Kidney glomerular epithelial cell (primary cell): ENCODE measurements around the gene PACSIN3.

Experiments used
- DNase-seq: peaks from one replicate; lab custom pipeline; 2025; lab: John Stamatoyannopoulos, UW

Gene PACSIN3

DNA sequence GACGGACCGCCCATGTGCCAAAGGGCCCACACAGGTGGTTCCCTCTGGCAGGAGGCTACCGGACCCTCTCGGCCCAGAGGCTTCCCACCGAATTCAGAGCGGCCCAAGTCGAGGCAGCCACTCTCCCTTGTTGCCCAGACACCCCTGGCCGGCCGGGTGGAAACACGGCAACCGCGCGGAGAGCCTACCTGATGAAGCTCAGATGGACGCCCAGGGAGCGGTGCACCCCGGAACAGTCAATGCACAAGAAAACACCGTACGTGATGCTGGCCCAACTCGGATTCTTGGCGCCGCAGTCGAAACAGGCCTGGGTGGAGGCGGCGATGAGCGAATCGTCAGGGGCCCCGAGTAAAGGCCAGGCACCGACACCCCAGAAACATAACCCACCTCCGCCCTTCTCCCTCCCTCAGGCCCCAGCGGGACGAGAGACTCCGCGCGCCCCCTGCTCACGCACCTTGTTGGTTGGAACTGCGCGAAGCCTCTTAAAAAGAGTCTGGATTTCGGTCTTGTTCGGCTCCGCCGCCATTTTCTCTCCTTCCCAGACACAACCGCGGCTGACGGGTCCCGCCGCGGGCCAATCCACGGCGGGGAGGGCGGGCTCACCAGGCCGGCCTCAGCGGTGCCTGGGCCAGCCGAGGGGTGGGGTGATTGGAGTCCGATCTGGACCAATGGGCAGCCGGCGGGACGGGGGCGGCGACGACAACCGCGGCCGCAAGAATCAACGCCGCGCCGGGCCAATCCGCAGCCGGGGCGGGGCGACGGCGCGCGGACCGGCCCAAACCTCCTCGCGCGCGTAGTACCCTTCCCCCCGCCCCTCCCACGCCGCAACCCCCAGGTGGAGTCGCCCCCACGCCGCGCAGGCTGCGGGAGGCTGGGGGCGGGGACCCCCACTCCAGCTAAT is 9.7 kb downstream of the PACSIN3 start, which contains the start of gene ARFGAP2:
ARFGAP2 (minus strand) TSS at position 552 of the 901 bp plus-strand sequence; CDS start at position 526, 26 bp downstream.
- peak; percentile 89 for DNase-seq

- DNase-seq, result no peak
Observed at GRCh38 chr11:47175746-47176327, 10.4 kb downstream of the PACSIN3 start.

DNA sequence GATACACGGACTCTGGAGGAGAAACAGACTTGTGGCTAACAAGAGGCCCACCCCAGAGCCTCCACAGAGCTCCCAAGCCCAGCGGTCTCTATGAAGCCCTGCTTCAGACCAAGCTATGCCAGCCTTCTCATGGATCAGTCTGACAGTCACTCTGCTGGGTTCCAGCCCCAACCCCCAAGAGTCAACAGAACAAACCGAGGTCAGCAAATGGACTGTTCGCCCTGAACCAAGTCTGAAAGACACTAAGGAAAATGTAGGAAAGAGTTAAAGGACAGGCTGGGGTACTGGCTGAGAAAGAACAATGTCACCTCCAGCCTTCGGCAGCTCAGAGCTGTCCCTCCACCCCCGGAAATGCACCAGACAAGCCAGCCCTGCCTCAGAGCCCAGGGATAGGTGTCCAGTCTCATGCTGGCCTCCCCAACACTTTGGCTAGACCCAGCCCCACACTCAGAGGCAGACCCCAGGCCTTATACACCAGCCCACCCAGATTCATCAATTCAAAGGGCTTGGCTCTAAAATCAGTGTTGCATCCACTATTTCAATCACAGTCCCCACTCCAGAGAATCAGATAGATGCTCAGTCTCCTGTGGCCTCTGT is 13.4 kb downstream of the PACSIN3 start:
- DNase-seq, result no peak

DNA sequence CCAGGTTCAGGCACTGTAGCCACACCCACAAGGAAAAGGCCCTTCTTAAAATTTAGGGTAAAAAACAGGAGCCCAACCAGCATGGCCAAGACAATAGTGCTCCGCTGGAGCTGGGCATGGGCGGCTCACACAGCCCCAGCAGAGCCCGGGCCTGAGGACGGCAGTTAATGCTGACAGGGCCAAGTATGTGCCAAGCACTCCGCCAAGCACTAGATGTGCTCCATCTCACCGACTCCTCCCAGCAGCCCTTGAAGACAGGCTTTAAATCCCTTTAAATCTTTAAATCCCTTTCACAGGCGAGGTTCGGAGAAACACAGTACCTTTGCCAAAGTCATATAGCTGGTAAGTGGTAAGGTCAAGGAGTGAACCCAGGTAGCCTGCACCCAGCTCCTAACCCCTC is 14.4 kb downstream of the PACSIN3 start:
- DNase-seq, result no peak

GRCh38 chr11:47171061-47171838 is 15.0 kb downstream of the PACSIN3 start:
- DNase-seq, result no peak

DNA sequence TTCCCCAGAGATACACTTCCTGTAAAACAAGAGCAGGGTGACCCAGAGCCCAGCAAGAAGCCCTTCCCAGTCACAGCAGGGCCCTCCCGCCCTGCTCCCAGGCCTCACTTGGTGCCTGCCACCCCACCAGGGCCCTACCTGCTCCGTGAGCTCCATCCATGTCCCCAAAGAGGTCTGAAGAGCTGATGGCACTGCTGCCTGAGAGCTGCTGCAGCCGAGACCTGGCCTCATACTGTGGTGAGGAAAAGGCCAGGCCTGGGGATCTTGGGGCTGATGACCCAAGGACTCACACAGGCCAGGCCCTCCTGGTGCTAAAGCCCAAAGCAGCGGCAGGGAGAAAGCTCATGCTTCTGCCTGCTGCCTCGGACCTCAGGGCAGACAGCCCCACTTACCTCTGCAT is 19.9 kb downstream of the PACSIN3 start:
- DNase-seq, result no peak

GRCh38 chr11:47165253-47165840 is 20.9 kb downstream of the PACSIN3 start:
- DNase-seq, result no peak

- no peak for DNase-seq
Observed at GRCh38 chr11:47164321-47164720, 21.9 kb downstream of the PACSIN3 start.

DNA sequence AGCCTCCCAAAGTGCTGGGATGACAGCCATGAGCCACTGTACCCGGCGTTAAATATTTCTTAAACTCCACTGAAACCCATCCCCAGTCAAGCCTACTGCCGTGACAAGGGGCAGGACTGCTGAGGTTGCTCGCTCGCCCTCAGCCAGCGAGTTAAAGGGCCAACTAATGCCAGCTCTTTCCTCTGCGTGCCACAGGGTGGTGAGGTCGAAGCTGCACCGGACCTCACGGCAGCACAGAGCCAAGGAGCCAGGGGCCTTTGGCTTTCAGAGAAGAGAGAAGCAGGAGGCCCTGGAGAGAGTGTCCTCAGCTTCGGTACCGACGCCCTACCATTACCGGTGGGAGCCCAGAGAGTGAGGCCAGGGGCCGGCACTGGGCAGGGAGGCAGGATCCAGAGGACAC is 22.3 kb downstream of the PACSIN3 start:
- DNase-seq, result no peak

DNA sequence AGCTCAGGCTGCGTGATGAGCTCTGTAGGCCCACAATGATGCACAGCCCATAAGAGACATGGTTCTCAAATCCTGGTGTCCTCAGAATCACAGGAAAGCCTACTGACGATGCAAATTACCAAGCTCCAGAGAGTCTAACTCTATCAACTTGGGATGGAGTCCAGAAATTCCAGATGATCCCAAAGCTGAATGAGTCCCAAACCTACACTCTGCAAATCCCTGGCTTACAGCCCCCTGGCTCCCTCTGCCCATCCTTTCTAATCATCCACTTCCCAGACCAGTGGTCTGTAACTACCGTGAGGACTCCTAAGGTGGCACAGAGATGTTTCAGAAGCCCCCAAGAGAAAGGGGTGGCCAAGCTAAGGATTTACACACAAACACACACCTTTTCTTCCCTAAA is 23.0 kb downstream of the PACSIN3 start:
- DNase-seq, result no peak

- no peak for DNase-seq
Observed at GRCh38 chr11:47162426-47162825, 23.8 kb downstream of the PACSIN3 start.

DNA sequence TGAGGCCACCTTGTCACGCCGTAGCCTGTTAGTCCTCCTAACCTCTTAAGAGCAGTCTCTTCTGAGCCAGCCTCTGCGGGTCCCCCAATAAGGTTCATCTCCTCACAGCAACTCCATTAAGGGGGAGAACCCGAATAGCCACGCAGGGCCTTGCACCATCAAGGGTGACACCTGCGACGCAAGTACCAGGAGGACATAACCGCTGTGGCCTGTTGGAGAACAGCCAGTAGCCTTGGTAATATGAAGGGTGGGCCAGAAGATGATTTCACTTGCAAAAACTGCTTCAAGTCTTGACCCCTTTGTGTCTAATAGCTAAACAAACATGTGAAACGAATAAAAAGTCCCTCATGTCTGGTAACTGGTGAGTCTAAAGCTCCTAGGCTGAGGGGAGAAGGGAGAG is 24.3 kb downstream of the PACSIN3 start:
- DNase-seq, result no peak

DNA sequence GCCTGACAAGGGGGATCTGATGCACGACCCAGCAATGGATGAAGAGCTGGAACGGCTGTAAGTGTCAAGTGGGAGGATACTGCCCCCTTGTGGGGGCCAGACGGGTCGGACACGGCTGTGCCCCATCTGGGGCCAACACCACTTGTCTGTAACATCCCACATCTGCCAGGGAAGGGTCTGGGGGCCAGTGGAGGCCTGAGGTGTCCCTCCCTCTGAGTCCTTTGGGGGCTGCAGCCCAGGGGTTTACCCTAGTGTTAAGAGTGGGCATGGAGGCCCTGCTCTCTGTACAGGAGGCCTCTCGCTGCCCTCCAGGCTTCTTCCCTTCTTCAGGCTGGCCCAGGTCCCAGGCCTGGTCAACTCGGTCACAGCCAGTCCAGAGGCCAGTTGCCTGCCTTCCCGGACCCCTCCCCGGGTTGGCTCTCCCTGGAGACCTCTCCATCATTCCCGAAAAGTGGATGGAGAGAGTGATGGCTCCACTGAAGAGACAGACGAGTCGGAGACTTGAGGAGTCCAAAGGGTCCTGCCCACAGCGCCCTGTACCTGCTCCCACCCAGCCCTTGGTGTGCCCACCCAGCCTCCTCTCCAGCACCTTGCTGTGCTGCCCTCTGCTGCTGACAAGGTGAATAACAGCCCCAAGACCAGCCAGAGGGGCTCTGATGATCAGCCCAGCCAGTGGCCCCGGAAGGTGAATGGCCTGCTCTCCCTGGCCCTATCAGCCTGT is 24.9 kb downstream of the PACSIN3 start:
- DNase-seq, result peak; percentile 65

DNA sequence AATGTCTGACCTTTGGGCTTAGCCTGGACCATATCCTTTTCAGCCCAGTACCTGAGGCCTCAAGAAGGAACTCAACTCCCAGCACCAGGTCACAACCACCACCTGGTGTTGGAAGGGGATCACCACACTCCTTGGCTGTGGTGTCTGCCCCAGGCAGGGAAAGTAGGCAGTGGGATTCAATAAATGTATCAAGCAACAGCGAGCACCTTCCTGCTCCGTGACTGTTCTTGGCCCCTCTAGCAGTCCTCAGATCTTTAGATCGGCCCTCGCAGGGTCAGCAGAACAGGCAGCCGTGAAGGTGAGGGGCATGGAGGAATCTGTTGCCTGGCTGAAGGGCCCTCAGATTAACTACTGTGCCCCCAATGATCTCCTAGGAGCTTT is 25.5 kb downstream of the PACSIN3 start:
- no peak for DNase-seq

DNA sequence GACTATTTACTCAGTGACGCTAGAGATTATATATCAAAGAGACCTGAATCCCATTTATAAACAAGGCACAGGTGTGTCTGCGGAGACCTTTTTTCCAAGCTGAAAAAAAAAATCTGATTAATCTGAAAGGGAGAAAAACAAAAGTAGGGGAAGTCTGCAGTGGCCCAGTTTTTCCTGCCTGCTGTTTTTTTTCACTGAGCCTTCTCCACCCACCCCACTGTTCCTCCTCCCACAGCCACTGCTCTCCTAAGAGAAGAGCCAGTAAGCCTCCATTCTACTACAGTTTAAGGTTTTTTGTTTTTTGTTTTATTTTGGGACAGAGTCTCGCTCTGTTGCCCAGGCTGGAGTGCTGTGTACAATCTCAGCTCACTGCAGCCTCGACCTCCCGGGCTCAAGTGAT is 28.0 kb downstream of the PACSIN3 start:
- no peak for DNase-seq

DNA sequence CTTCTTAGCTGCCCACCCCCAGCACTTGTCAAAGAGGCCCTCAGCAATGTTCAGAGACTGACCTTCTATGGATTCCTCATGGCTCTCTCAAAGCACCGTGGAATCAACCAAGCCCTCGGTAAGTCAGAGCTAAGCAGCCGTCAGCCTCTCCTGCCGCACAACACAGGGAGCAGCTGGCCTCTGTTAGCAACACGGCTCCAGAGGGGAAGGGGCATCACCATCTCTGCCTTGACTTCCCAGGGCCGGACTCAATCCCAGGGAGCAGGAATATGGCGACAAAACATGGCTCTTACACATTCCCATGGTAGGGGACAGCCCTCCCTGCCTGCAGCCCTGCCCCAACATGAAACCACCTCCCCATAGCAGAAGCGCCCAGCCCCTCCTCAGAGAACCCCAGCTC is 28.4 kb downstream of the PACSIN3 start:
- DNase-seq, result no peak

DNA sequence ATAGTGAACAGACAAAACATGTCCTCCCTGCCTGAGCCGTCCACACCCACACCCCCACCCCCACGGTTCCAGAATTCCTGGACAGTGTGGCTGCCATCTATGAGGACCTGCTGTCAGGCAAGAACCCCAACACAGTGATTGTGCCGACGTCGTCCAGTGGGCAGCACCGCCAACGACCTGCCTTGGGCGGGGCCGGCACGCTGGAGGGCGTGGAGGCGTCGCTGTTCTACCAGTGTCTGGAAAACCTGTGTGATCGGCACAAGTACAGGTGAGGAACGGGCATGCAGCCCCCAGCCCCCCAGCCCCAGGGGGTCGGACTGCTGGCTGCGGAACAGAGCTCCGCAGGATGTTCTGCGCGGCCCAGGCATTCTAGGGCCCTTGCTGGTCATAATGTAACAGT is 29.3 kb downstream of the PACSIN3 start:
- no peak for DNase-seq

GRCh38 chr11:47156333-47156732 is 29.9 kb downstream of the PACSIN3 start:
- DNase-seq, result peak; percentile 9

- DNase-seq, result no peak
Observed at GRCh38 chr11:47155879-47156278, 30.4 kb downstream of the PACSIN3 start.

DNA sequence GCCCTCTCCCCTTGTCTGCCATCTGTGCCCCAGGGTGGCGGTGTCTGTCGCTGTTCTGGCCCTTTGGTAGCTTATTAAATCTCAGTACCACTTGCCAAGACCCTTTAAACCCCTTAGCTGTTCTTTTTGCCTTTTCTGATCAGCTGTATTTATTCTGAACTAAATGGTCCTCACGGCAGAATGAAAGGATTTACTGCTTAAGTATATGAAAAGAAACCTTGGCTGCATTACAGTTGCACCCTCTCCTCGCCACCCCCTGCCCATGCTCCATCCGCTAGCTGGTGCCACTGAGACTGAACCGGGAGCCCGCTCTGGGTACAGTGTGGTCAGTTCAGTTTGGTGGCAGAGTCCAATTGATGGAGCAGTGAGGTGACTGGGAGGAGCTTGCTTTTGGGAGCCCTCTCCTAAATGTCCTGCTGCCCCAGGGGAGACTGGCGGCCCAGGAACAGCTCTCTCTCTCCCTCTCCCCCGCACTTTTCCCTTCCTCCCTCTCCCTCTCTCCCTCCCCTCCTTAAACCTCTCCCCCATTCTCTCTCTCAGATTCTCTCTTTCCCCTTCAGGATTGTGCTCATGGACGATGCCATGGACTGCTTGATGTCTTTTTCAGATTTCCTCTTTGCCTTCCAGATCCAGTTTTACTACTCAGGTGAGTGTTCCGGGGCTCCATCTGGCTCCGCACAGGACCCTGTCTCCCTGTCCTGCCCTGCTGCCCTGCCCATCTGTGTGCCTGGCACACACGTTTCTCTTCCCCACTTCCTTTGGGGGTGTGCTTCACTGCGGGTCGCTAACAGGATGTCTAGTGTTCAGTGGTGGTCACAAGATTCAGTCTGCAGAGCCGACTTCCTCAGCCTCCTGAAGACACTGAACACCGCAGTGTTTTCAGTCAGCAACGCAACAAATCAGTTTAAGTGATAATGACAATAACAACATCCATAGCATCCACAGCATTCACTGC is 31.3 kb downstream of the PACSIN3 start:
- DNase-seq, result no peak
